Esophagus muscularis mucosa (tissue), 4 donors: ENCODE results near the gene PRDX6. TPM values are rescaled to one million over a fixed set of nuclear protein-coding genes. Genes with fewer than 3 reads are reported as not detected.
A peak's percentile ranks its signal among the peaks of the same experiment; 100 is the strongest.

Experiments
- DNase-seq: peaks from one replicate; pipeline ENCODE4 v3.0.0-alpha.2; 2017; ENCODE audit errors: extremely low spot score
- H3K27ac ChIP-seq, 4 donors: fragments of 200-600 bp; sonication (generic); replicated peaks in 1 of 4; 1 replicate in 3 of 4; 2 replicates in 1 of 4; pipeline ENCODE4 v1.5.1; 2016 to 2019; ENCODE audit warnings: mild to moderate bottlenecking in 1 of 4
- H3K27me3 ChIP-seq, 4 donors: fragments of 200-600 bp; sonication (generic); one replicate each; pipeline versions ENCODE4 v1.5.1 to v1.6.0; 2016 to 2019
- H3K36me3 ChIP-seq, 4 donors: fragments of 200-600 bp; sonication (generic); one replicate each; pipeline ENCODE4 v1.5.1; 2016 to 2019
- H3K4me1 ChIP-seq, 4 donors: fragments of 200-600 bp; sonication (generic); one replicate each; pipeline ENCODE4 v1.5.1; 2016 to 2019
- H3K4me3 ChIP-seq, 4 donors: fragments of 200-600 bp; sonication (generic); 1 replicate in 2 of 4; 2 replicates in 2 of 4; pipeline ENCODE4 v1.5.1; 2016 to 2019; ENCODE audit warnings: mild to moderate bottlenecking in 4 of 4, moderate library complexity in 1 of 4
- H3K9me3 ChIP-seq, 4 donors: fragments of 200-600 bp; sonication (generic); 1 replicate in 3 of 4; 2 replicates in 1 of 4; pipeline ENCODE4 v1.5.1; 2016 to 2019
- CTCF ChIP-seq, 3 experiments: fragments of 200-600 bp in 2 of 3; fragments of 450-650 bp in 1 of 3; sonication (generic) in 2 of 3; IDR thresholded peaks; one replicate each; pipeline ENCODE4 v1.5.1; 2017 to 2019; ENCODE audit warnings: antibody characterized with exemption in 3 of 3, mild to moderate bottlenecking in 2 of 3, moderate library complexity in 1 of 3
- EP300 ChIP-seq: sonication (generic); formaldehyde crosslinking; IDR thresholded peaks from one replicate; pipeline ENCODE4 v1.6.1; 2017; ENCODE audit warnings: antibody characterized with exemption
- POLR2A ChIP-seq: fragments of 450-650 bp; IDR thresholded peaks from one replicate; pipeline ENCODE4 v1.6.1; 2017; ENCODE audit warnings: antibody characterized with exemption, moderate library complexity, mild to moderate bottlenecking, low read depth
- POLR2AphosphoS5 ChIP-seq, 2 donors: sonication (generic); formaldehyde crosslinking; IDR thresholded peaks; one replicate each; pipeline ENCODE4 v1.6.1; 2017; ENCODE audit warnings: antibody characterized with exemption in 2 of 2
- WGBS: methylation state at CpG from one replicate; pipeline ENCODE4 v1.1.5; 2018; 5-methylcytosine and 5-hydroxymethylcytosine counted together
- intact Hi-C: fragments of 100-400 bp; cut with DNase I; formaldehyde crosslinking; loops from one replicate; pipeline ENCODE4 v1.15.1; 2023
- total RNA-seq, 4 donors: library from RNA; depleted of rRNA; stranded (reverse); fragments of >200 nt; gene quantifications; one replicate each; pipeline versions ENCODE4 v1.1.0 to v1.2.1, GENCODE V29; 2016

The PRDX6 gene
- total RNA-seq, result 100 to 1,000 TPM; 319 to 529 (median 375) TPM

- peak; percentile 97 for DNase-seq
- peak within 1 kb of the TSS; percentile 85 to 95 (median 93) for H3K4me3 ChIP-seq
- H3K9me3 ChIP-seq, result no peaks in the 10 kb centered on the region
- H3K4me1 ChIP-seq, result peaks cover 61 to 74% (median 71%) of the 10 kb centered on the region in 4 donors
- peak within 1 kb of the TSS; percentile 97 to 100 (median 100) for H3K27ac ChIP-seq
- TF ChIP-seq POLR2A (peak; percentile 52), EP300 (no peak), POLR2AphosphoS5 (IDR thresholded peaks at IDR 0.05) (peak; percentile 85 to 97)
- 0% methylated on average over 29 of the region's 69 CpGs for WGBS
- no peaks in the 10 kb centered on the region for H3K27me3 ChIP-seq
- intact Hi-C loops, result loop anchor here (1.0 kb wide), 1 partner anchor 46 kb away; no protein-coding TSS in a partner anchor
- H3K36me3 ChIP-seq, result peaks cover 10 to 21% (median 18%) of the 10 kb centered on the region in 4 donors
Observed at GRCh38 chr1:173477286-173478093, at the start of gene PRDX6. Gene PRDX6 (plus strand): TSS chr1:173477335. CDS start chr1:173477398, 63 bp downstream.

- H3K27ac ChIP-seq, result peak overlapping the region; percentile 79 to 88 (median 84)
- DNase-seq, result peak; percentile 95
- no peaks in the 10 kb centered on the region for H3K9me3 ChIP-seq
- H3K36me3 ChIP-seq, result no peaks in the 10 kb centered on the region
- no peaks in the 10 kb centered on the region for H3K27me3 ChIP-seq
- intact Hi-C loops, result loop anchor here (5.0 kb wide), 2 partner anchors 283 to 438 kb away; partner anchors contain the start of genes GAS5, KLHL20 and ZBTB37
- H3K4me3 ChIP-seq, result peak overlapping the region; percentile 28 to 41 (median 33)
- peaks cover 26 to 33% (median 31%) of the 10 kb centered on the region in 4 donors for H3K4me1 ChIP-seq
- TF ChIP-seq EP300, result no peak
- TF ChIP-seq POLR2AphosphoS5 (IDR thresholded peaks at IDR 0.05), result peak; percentile 76 to 82
- TF ChIP-seq CTCF (IDR thresholded peaks at IDR 0.05), result peak; percentile 67 to 73 (median 70)
- WGBS, result 15% methylated on average over 14 of the region's 15 CpGs
Observed at GRCh38 chr1:173429471-173430402, 47.4 kb upstream of the PRDX6 start.

GRCh38 chr1:173430677-173431303, 46.3 kb upstream of the PRDX6 start:
- no peak for DNase-seq
- H3K4me1 ChIP-seq, result peaks cover 26 to 33% (median 31%) of the 10 kb centered on the region in 4 donors
- H3K36me3 ChIP-seq, result no peaks in the 10 kb centered on the region
- H3K9me3 ChIP-seq, result no peaks in the 10 kb centered on the region
- intact Hi-C loops, result loop anchor here (1.0 to 5.0 kb wide), 2 partner anchors 47 to 437 kb away; partner anchors contain the start of genes GAS5, PRDX6 and ZBTB37
- H3K27me3 ChIP-seq, result no peaks in the 10 kb centered on the region
- TF ChIP-seq CTCF (IDR thresholded peaks at IDR 0.05), result no peak
- no peak for TF ChIP-seq POLR2AphosphoS5 (IDR thresholded peaks at IDR 0.05)
- no peak for TF ChIP-seq EP300
- no peak for TF ChIP-seq POLR2A
- 1% methylated on average over 2 of the region's 2 CpGs for WGBS
- H3K27ac ChIP-seq, result peak overlapping the region; percentile 79 to 88 (median 84)
- no peak overlapping the region for H3K4me3 ChIP-seq

- H3K9me3 ChIP-seq, result no peaks in the 10 kb centered on the region
- peak overlapping the region in 1 of 4 donors; percentile 86 for H3K27ac ChIP-seq
- no peaks in the 10 kb centered on the region for H3K36me3 ChIP-seq
- intact Hi-C loops, result loop anchor here (1.0 to 5.0 kb wide), 2 partner anchors 46 to 436 kb away; partner anchors contain the start of genes GAS5, PRDX6 and ZBTB37
- WGBS, result 33% methylated on average over 6 of the region's 6 CpGs
- DNase-seq, result peak; percentile 98
- H3K4me1 ChIP-seq, result peaks cover 26 to 33% (median 31%) of the 10 kb centered on the region in 4 donors
- H3K27me3 ChIP-seq, result no peaks in the 10 kb centered on the region
- TF ChIP-seq CTCF (IDR thresholded peaks at IDR 0.05) (peak; percentile 85 to 94 (median 86)), POLR2AphosphoS5 (IDR thresholded peaks at IDR 0.05) (peak; percentile 45 to 47), EP300 (no peak)
- no peak overlapping the region for H3K4me3 ChIP-seq
Observed at GRCh38 chr1:173431304-173432045, 45.7 kb upstream of the PRDX6 start.
